ENCODE measurements around the gene ASTN2.

The ASTN2 gene

GRCh38 chr9:117125531-117125930 lies 289.3 kb downstream of the ASTN2 start:
- TF ChIP-seq EZH2phosphoT487 (IDR thresholded peaks at IDR 0.05; ENCODE audit: low read length), result no peak
- TF ChIP-seq CTCF (IDR thresholded peaks at IDR 0.05; ENCODE audit: low read length), result no peak
- no peak for TF ChIP-seq EZH2 (optimal IDR thresholded peaks at IDR 0.05; ENCODE audit: low read depth, low read length)
- no peak for DNase-seq

GRCh38 chr9:117123729-117124128 lies 291.1 kb downstream of the ASTN2 start:
- TF ChIP-seq EZH2phosphoT487 (IDR thresholded peaks at IDR 0.05; ENCODE audit: low read length) (no peak), CTCF (IDR thresholded peaks at IDR 0.05; ENCODE audit: low read length) (no peak), EZH2 (optimal IDR thresholded peaks at IDR 0.05; ENCODE audit: low read depth, low read length) (no peak)
- no peaks in the 10 kb centered on the region for H3K79me2 ChIP-seq (ENCODE audit: low read length)
- no peaks in the 10 kb centered on the region for H3K36me3 ChIP-seq (replicated peaks; ENCODE audit: insufficient read depth, low read length)
- DNase-seq, result no peak
- H3K4me1 ChIP-seq (ENCODE audit: low read length), result no peaks in the 10 kb centered on the region
- no peak overlapping the region for H2AFZ ChIP-seq (ENCODE audit: low read length)
- no peak overlapping the region for H3K4me2 ChIP-seq (ENCODE audit: low read depth, low read length)
- H4K20me1 ChIP-seq (ENCODE audit: insufficient read depth, low read length), result no peaks in the 10 kb centered on the region
- no peak overlapping the region for H3K4me3 ChIP-seq (ENCODE audit: low read length)
- no peak overlapping the region for H3K27ac ChIP-seq (ENCODE audit: low read length)
- H3K9ac ChIP-seq (ENCODE audit: low read length), result no peak overlapping the region
- H3K27me3 ChIP-seq (replicated peaks; ENCODE audit: insufficient read depth, low read length), result no peaks in the 10 kb centered on the region
- no peaks in the 10 kb centered on the region for H3K9me2 ChIP-seq (replicated peaks; ENCODE audit: insufficient read depth, low read length)
- no peaks in the 10 kb centered on the region for H3F3A ChIP-seq (ENCODE audit: insufficient read depth, low read length)
- no peaks in the 10 kb centered on the region for H3K9me3 ChIP-seq (replicated peaks; ENCODE audit: insufficient read depth, low read length)

More at GRCh38 chr9:117125531-117125930, 289.3 kb downstream of the ASTN2 start:
- H3K4me3 ChIP-seq (ENCODE audit: low read length), result no peak overlapping the region
- no peak overlapping the region for H3K27ac ChIP-seq (ENCODE audit: low read length)
- H3F3A ChIP-seq (ENCODE audit: insufficient read depth, low read length), result no peaks in the 10 kb centered on the region
- H2AFZ ChIP-seq (ENCODE audit: low read length), result no peak overlapping the region
- no peaks in the 10 kb centered on the region for H3K9me2 ChIP-seq (replicated peaks; ENCODE audit: insufficient read depth, low read length)
- H3K36me3 ChIP-seq (replicated peaks; ENCODE audit: insufficient read depth, low read length), result no peaks in the 10 kb centered on the region
- H3K9ac ChIP-seq (ENCODE audit: low read length), result no peak overlapping the region
- H3K9me3 ChIP-seq (replicated peaks; ENCODE audit: insufficient read depth, low read length), result no peaks in the 10 kb centered on the region
- no peaks in the 10 kb centered on the region for H4K20me1 ChIP-seq (ENCODE audit: insufficient read depth, low read length)
- no peaks in the 10 kb centered on the region for H3K4me1 ChIP-seq (ENCODE audit: low read length)
- H3K4me2 ChIP-seq (ENCODE audit: low read depth, low read length), result no peak overlapping the region
- no peaks in the 10 kb centered on the region for H3K79me2 ChIP-seq (ENCODE audit: low read length)
- H3K27me3 ChIP-seq (replicated peaks; ENCODE audit: insufficient read depth, low read length), result no peaks in the 10 kb centered on the region

- Histone ChIP-seq H3K36me3 (replicated peaks; ENCODE audit: insufficient read depth, low read length) (no peaks in the 10 kb centered on the region), H3K9ac (ENCODE audit: low read length) (no peak overlapping the region), H3F3A (ENCODE audit: insufficient read depth, low read length) (no peaks in the 10 kb centered on the region), H4K20me1 (ENCODE audit: insufficient read depth, low read length) (no peaks in the 10 kb centered on the region), H3K27ac (ENCODE audit: low read length) (no peak overlapping the region), H3K4me2 (ENCODE audit: low read depth, low read length) (no peak overlapping the region), H3K4me3 (ENCODE audit: low read length) (no peak overlapping the region), H3K79me2 (ENCODE audit: low read length) (no peaks in the 10 kb centered on the region), H3K4me1 (ENCODE audit: low read length) (no peaks in the 10 kb centered on the region), H3K9me2 (replicated peaks; ENCODE audit: insufficient read depth, low read length) (no peaks in the 10 kb centered on the region), H2AFZ (ENCODE audit: low read length) (no peak overlapping the region), H3K27me3 (replicated peaks; ENCODE audit: insufficient read depth, low read length) (no peaks in the 10 kb centered on the region), H3K9me3 (replicated peaks; ENCODE audit: insufficient read depth, low read length) (no peaks in the 10 kb centered on the region)
- DNase-seq, result no peak
- TF ChIP-seq EZH2 (optimal IDR thresholded peaks at IDR 0.05; ENCODE audit: low read depth, low read length) (no peak), CTCF (IDR thresholded peaks at IDR 0.05; ENCODE audit: low read length) (no peak), EZH2phosphoT487 (IDR thresholded peaks at IDR 0.05; ENCODE audit: low read length) (no peak)
These were observed 291.9 kb downstream of the ASTN2 start for GRCh38 chr9:117122953-117123352.

Measured in MM.1S (cell line).